ENCODE measurements around the gene NHLRC2.
A peak's percentile ranks its signal among the peaks of the same experiment; 100 is the strongest.

The NHLRC2 gene

GRCh38 chr10:113849946-113850345, 4.5 kb upstream of the NHLRC2 start:
- H3K27ac Mint-ChIP-seq, result no peak overlapping the region

GRCh38 chr10:113853578-113854012, 866 bp upstream of the NHLRC2 start:
- Mint-ChIP-seq H3K9me3 (no peaks in the 10 kb centered on the region), H3K36me3 (peaks cover 8% of the 10 kb centered on the region), H3K27me3 (no peaks in the 10 kb centered on the region), H3K4me3 (peak overlapping the region; percentile 99), H3K4me1 (peaks cover 62% of the 10 kb centered on the region), H3K27ac (peak overlapping the region; percentile 99)

More at GRCh38 chr10:113849946-113850345, 4.5 kb upstream of the NHLRC2 start:
- peaks cover 39% of the 10 kb centered on the region for H3K4me1 Mint-ChIP-seq
- H3K9me3 Mint-ChIP-seq, result no peaks in the 10 kb centered on the region
- H3K27me3 Mint-ChIP-seq, result no peaks in the 10 kb centered on the region
- H3K4me3 Mint-ChIP-seq, result no peak overlapping the region
- peaks cover 13% of the 10 kb centered on the region for H3K36me3 Mint-ChIP-seq

- H3K4me1 Mint-ChIP-seq, result peaks cover 51% of the 10 kb centered on the region
- H3K27me3 Mint-ChIP-seq, result no peaks in the 10 kb centered on the region
- H3K36me3 Mint-ChIP-seq, result peaks cover 16% of the 10 kb centered on the region
- H3K9me3 Mint-ChIP-seq, result no peaks in the 10 kb centered on the region
- H3K27ac Mint-ChIP-seq, result peak overlapping the region; percentile 99
- H3K4me3 Mint-ChIP-seq, result peak overlapping the region; percentile 99
These were observed 514 bp downstream of the NHLRC2 start for GRCh38 chr10:113854761-113855588.

- no peaks in the 10 kb centered on the region for H3K9me3 Mint-ChIP-seq
- H3K27ac Mint-ChIP-seq, result no peak overlapping the region
- H3K4me1 Mint-ChIP-seq, result peaks cover 47% of the 10 kb centered on the region
- peak overlapping the region; percentile 99 for H3K4me3 Mint-ChIP-seq
- no peaks in the 10 kb centered on the region for H3K27me3 Mint-ChIP-seq
- peaks cover 28% of the 10 kb centered on the region for H3K36me3 Mint-ChIP-seq
These were observed 2.1 kb downstream of the NHLRC2 start for GRCh38 chr10:113856563-113856962.

GRCh38 chr10:113857210-113857609, 2.7 kb downstream of the NHLRC2 start:
- H3K4me1 Mint-ChIP-seq, result peaks cover 47% of the 10 kb centered on the region

GRCh38 chr10:113858541-113858940, 4.1 kb downstream of the NHLRC2 start:
- Mint-ChIP-seq H3K36me3 (peaks cover 35% of the 10 kb centered on the region), H3K4me1 (peaks cover 33% of the 10 kb centered on the region), H3K27ac (no peak overlapping the region), H3K9me3 (no peaks in the 10 kb centered on the region), H3K27me3 (no peaks in the 10 kb centered on the region), H3K4me3 (no peak overlapping the region)

More at GRCh38 chr10:113857210-113857609, 2.7 kb downstream of the NHLRC2 start:
- Mint-ChIP-seq H3K4me3 (no peak overlapping the region), H3K27me3 (no peaks in the 10 kb centered on the region), H3K36me3 (peaks cover 28% of the 10 kb centered on the region), H3K9me3 (no peaks in the 10 kb centered on the region), H3K27ac (no peak overlapping the region)

- Mint-ChIP-seq H3K4me1 (peaks cover 30% of the 10 kb centered on the region), H3K27me3 (no peaks in the 10 kb centered on the region), H3K27ac (no peak overlapping the region), H3K36me3 (peaks cover 39% of the 10 kb centered on the region), H3K4me3 (no peak overlapping the region), H3K9me3 (no peaks in the 10 kb centered on the region)
These were observed 4.8 kb downstream of the NHLRC2 start for GRCh38 chr10:113859261-113859660.

- Mint-ChIP-seq H3K27ac (no peak overlapping the region), H3K27me3 (no peaks in the 10 kb centered on the region), H3K9me3 (no peaks in the 10 kb centered on the region), H3K36me3 (peaks cover 26% of the 10 kb centered on the region), H3K4me1 (peaks cover 12% of the 10 kb centered on the region), H3K4me3 (no peak overlapping the region)
These were observed 11.4 kb downstream of the NHLRC2 start for GRCh38 chr10:113865901-113866300.

GRCh38 chr10:113866551-113867394, 12.3 kb downstream of the NHLRC2 start:
- Mint-ChIP-seq H3K27ac (no peak overlapping the region), H3K4me3 (no peak overlapping the region), H3K36me3 (peaks cover 22% of the 10 kb centered on the region), H3K27me3 (no peaks in the 10 kb centered on the region), H3K4me1 (peaks cover 12% of the 10 kb centered on the region), H3K9me3 (no peaks in the 10 kb centered on the region)

GRCh38 chr10:113867904-113868303, 13.4 kb downstream of the NHLRC2 start:
- peak overlapping the region; percentile 60 for H3K27ac Mint-ChIP-seq
- H3K4me3 Mint-ChIP-seq, result no peak overlapping the region
- H3K4me1 Mint-ChIP-seq, result peaks cover 12% of the 10 kb centered on the region
- H3K36me3 Mint-ChIP-seq, result peaks cover 26% of the 10 kb centered on the region
- no peaks in the 10 kb centered on the region for H3K27me3 Mint-ChIP-seq
- no peaks in the 10 kb centered on the region for H3K9me3 Mint-ChIP-seq

- H3K9me3 Mint-ChIP-seq, result peaks cover 6% of the 10 kb centered on the region
- H3K36me3 Mint-ChIP-seq, result peaks cover 24% of the 10 kb centered on the region
- H3K4me3 Mint-ChIP-seq, result no peak overlapping the region
- no peaks in the 10 kb centered on the region for H3K27me3 Mint-ChIP-seq
- H3K4me1 Mint-ChIP-seq, result peaks cover 24% of the 10 kb centered on the region
- no peak overlapping the region for H3K27ac Mint-ChIP-seq
These were observed 15.3 kb downstream of the NHLRC2 start for GRCh38 chr10:113869789-113870188.

GRCh38 chr10:113872139-113873030, 17.9 kb downstream of the NHLRC2 start:
- peaks cover 33% of the 10 kb centered on the region for H3K4me1 Mint-ChIP-seq

GRCh38 chr10:113875212-113875611, 20.8 kb downstream of the NHLRC2 start:
- Mint-ChIP-seq H3K36me3 (peaks cover 25% of the 10 kb centered on the region), H3K4me3 (no peak overlapping the region), H3K27me3 (no peaks in the 10 kb centered on the region), H3K9me3 (peaks cover 6% of the 10 kb centered on the region), H3K4me1 (peaks cover 22% of the 10 kb centered on the region), H3K27ac (no peak overlapping the region)

More at GRCh38 chr10:113872139-113873030, 17.9 kb downstream of the NHLRC2 start:
- peaks cover 6% of the 10 kb centered on the region for H3K9me3 Mint-ChIP-seq
- H3K27ac Mint-ChIP-seq, result no peak overlapping the region
- H3K36me3 Mint-ChIP-seq, result peaks cover 28% of the 10 kb centered on the region
- no peak overlapping the region for H3K4me3 Mint-ChIP-seq
- H3K27me3 Mint-ChIP-seq, result no peaks in the 10 kb centered on the region

- Mint-ChIP-seq H3K4me3 (no peak overlapping the region), H3K36me3 (peaks cover 27% of the 10 kb centered on the region), H3K27ac (no peak overlapping the region), H3K4me1 (peaks cover 22% of the 10 kb centered on the region), H3K9me3 (peaks cover 6% of the 10 kb centered on the region), H3K27me3 (no peaks in the 10 kb centered on the region)
These were observed 22.0 kb downstream of the NHLRC2 start for GRCh38 chr10:113876461-113876860.

GRCh38 chr10:113879691-113880090, 25.2 kb downstream of the NHLRC2 start:
- Mint-ChIP-seq H3K9me3 (no peaks in the 10 kb centered on the region), H3K36me3 (peaks cover 24% of the 10 kb centered on the region), H3K27me3 (no peaks in the 10 kb centered on the region), H3K27ac (no peak overlapping the region), H3K4me3 (no peak overlapping the region), H3K4me1 (peaks cover 24% of the 10 kb centered on the region)
